Measurements from ENCODE around the gene MAP3K3.
A peak's percentile ranks its signal among the peaks of the same experiment; 100 is the strongest.

The MAP3K3 gene

DNA sequence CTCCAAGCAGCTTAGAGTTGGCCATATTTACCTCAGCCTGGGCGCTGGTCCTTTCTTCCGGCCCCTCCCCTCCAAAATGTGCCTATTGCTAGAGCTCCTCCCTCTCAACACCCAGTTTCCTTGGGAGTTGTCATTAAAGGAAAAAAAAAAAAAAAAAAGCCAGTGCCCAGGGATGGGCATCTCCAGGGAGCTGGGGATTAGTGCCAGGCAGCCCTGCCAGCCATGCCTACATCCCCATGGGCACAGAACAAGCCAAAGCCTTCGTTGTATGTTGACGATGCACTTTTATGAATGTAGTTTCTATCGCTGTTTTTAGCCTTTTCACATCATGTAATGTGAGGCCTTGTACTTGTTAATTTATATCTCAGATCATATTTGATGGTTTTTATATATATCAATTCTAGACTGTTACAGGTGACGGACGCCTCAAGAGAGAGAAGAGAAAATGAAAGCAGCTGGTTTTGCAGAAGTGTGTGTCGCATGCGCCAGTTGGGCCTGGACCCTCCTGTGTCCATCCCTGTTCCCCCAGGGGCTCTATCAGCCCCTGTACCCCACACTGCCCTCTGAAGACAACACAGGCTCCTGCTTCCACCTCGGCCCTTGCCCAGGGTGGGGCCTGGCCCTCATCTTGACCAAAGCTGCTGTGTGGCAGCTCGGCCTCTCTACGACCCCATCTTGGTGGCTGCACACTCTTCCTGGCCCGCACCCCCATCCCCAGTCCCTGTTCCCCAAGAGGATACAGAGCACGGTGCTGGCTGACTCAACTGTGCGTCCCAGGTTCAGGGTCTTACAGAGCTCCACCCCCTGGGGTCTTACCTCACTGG is 72.9 kb downstream of the MAP3K3 start:
- Histone ChIP-seq H3K4ac (ENCODE audit: low read depth in 1 of 2, low read length in 2 of 2) (no peak overlapping the region), H3K27ac (ENCODE audit: low read length, poor library complexity, severe bottlenecking) (no peak overlapping the region), H2BK120ac (ENCODE audit: low read depth, low read length) (no peak overlapping the region), H2AFZ (ENCODE audit: low read depth, low read length) (no peak overlapping the region), H4K8ac (ENCODE audit: low read length) (no peak overlapping the region), H3K79me1 (replicated peaks; ENCODE audit: low read length, poor library complexity, severe bottlenecking) (peaks cover 7% of the 10 kb centered on the region), H4K91ac (ENCODE audit: low read length) (no peak overlapping the region), H3K36me3 (ENCODE audit: control insufficient read depth in 1 of 2, insufficient read depth in 2 of 2, low read depth in 1 of 2, low read length in 2 of 2) (peaks cover 46 to 74% of the 10 kb centered on the region in 2 experiments), H2BK15ac (ENCODE audit: low read depth, poor library complexity, severe bottlenecking) (no peak overlapping the region), H3K9ac (ENCODE audit: low read length) (no peak overlapping the region), H2AK5ac (ENCODE audit: low read length, severe bottlenecking) (no peak overlapping the region), H3K27me3 (ENCODE audit: control insufficient read depth in 1 of 2, insufficient read depth in 1 of 2, low read length in 2 of 2) (no peaks in the 10 kb centered on the region), H3K4me3 (ENCODE audit: insufficient read depth in 1 of 2, low read depth in 1 of 2, low read length in 2 of 2) (no peak overlapping the region), H2BK5ac (ENCODE audit: low read depth, low read length, poor library complexity, severe bottlenecking) (no peak overlapping the region), H3K23ac (ENCODE audit: low read length in 2 of 2) (no peak overlapping the region), H3K4me2 (ENCODE audit: low read length, poor library complexity, severe bottlenecking) (no peak overlapping the region), H3K14ac (ENCODE audit: low read length in 2 of 2) (no peak overlapping the region), H3K18ac (ENCODE audit: low read depth in 1 of 2, low read length in 2 of 2) (no peak overlapping the region), H3K9me3 (ENCODE audit: control insufficient read depth, low read length) (no peaks in the 10 kb centered on the region), H2BK12ac (ENCODE audit: low read length in 2 of 2) (no peak overlapping the region), H3K4me1 (ENCODE audit: control insufficient read depth, insufficient read depth, low read depth, low read length) (peaks cover 30% of the 10 kb centered on the region)
- no peak for DNase-seq
- 95% methylated on average over 13 of the region's 15 CpGs for WGBS

DNA sequence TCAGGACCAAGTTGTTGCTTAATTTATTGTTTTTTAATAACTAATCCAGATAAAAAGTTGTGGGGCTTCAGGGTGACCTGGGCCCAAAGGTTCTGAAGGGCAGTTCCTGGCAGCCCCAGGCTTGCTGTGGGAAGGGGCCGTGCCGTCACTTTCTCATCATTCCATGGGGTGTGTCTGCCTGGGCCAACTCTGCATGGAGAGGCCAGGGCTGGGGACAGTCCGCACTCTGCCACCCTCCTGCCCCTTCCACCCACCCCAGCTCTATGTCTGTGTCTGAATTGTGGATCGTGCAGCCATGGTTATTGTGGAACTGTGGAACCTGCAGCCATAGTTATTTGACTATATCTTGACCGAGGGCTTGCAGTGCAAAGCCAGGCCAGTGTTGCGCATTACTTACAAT is 73.7 kb downstream of the MAP3K3 start:
- no peak overlapping the region for H3K4me2 ChIP-seq (ENCODE audit: low read length, poor library complexity, severe bottlenecking)
- H2BK15ac ChIP-seq (ENCODE audit: low read depth, poor library complexity, severe bottlenecking), result no peak overlapping the region
- H3K36me3 ChIP-seq (ENCODE audit: control insufficient read depth in 1 of 2, insufficient read depth in 2 of 2, low read depth in 1 of 2, low read length in 2 of 2), result peaks cover 38 to 67% of the 10 kb centered on the region in 2 experiments
- H3K27ac ChIP-seq (ENCODE audit: low read length, poor library complexity, severe bottlenecking), result no peak overlapping the region
- H3K9me3 ChIP-seq (ENCODE audit: control insufficient read depth, low read length), result no peaks in the 10 kb centered on the region
- DNase-seq, result no peak
- H3K4ac ChIP-seq (ENCODE audit: low read depth in 1 of 2, low read length in 2 of 2), result no peak overlapping the region
- no peak overlapping the region for H3K18ac ChIP-seq (ENCODE audit: low read depth in 1 of 2, low read length in 2 of 2)
- H3K4me1 ChIP-seq (ENCODE audit: control insufficient read depth, insufficient read depth, low read depth, low read length), result peaks cover 37% of the 10 kb centered on the region
- no peak overlapping the region for H3K23ac ChIP-seq (ENCODE audit: low read length in 2 of 2)
- no peak overlapping the region for H3K14ac ChIP-seq (ENCODE audit: low read length in 2 of 2)
- H3K4me3 ChIP-seq (ENCODE audit: insufficient read depth in 1 of 2, low read depth in 1 of 2, low read length in 2 of 2), result no peak overlapping the region
- no peak overlapping the region for H3K9ac ChIP-seq (ENCODE audit: low read length)
- no peak overlapping the region for H2AFZ ChIP-seq (ENCODE audit: low read depth, low read length)
- H2BK12ac ChIP-seq (ENCODE audit: low read length in 2 of 2), result no peak overlapping the region
- no peak overlapping the region for H2BK120ac ChIP-seq (ENCODE audit: low read depth, low read length)
- H2BK5ac ChIP-seq (ENCODE audit: low read depth, low read length, poor library complexity, severe bottlenecking), result no peak overlapping the region
- H4K91ac ChIP-seq (ENCODE audit: low read length), result no peak overlapping the region
- H3K79me1 ChIP-seq (replicated peaks; ENCODE audit: low read length, poor library complexity, severe bottlenecking), result peaks cover 7% of the 10 kb centered on the region
- H2AK5ac ChIP-seq (ENCODE audit: low read length, severe bottlenecking), result no peak overlapping the region
- no peaks in the 10 kb centered on the region for H3K27me3 ChIP-seq (ENCODE audit: control insufficient read depth in 1 of 2, insufficient read depth in 1 of 2, low read length in 2 of 2)
- H4K8ac ChIP-seq (ENCODE audit: low read length), result no peak overlapping the region
- WGBS, result 98% methylated on average over 5 of the region's 6 CpGs

DNA sequence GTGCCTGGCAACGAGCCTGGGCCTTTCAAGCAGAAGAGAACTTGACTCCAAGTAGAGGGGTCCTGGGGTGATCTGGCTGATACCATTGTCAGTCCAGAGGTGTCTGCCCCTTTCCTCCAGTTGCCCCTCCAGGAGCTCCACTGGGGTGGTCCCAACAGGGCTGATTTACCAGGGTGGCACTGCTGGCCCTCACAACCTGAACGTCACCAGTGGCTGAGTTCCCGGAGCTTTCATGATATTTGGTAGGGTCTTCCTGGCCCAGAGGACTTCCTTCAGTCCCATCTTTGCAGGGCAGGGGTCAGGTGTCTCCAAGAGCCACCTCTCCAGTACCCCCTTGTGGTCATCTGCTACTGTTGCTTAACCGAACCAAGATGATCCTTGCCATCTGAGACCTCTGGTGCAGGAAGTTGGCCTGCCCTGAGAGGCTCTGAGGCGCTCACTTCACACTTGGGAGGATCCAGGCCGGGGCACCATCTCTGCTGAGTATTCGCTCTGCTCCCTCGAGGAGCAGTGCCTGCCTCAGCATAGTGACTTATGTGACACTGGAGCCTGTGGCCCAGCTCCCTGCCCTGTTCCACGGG is 74.3 kb downstream of the MAP3K3 start:
- 79% methylated on average over 9 of the region's 9 CpGs for WGBS
- Histone ChIP-seq H3K18ac (ENCODE audit: low read depth in 1 of 2, low read length in 2 of 2) (no peak overlapping the region), H3K4me2 (ENCODE audit: low read length, poor library complexity, severe bottlenecking) (no peak overlapping the region), H3K9ac (ENCODE audit: low read length) (no peak overlapping the region), H2AFZ (ENCODE audit: low read depth, low read length) (no peak overlapping the region), H2BK15ac (ENCODE audit: low read depth, poor library complexity, severe bottlenecking) (no peak overlapping the region), H3K4me3 (ENCODE audit: insufficient read depth in 1 of 2, low read depth in 1 of 2, low read length in 2 of 2) (no peak overlapping the region), H3K27ac (ENCODE audit: low read length, poor library complexity, severe bottlenecking) (no peak overlapping the region), H2BK5ac (ENCODE audit: low read depth, low read length, poor library complexity, severe bottlenecking) (no peak overlapping the region), H2BK12ac (ENCODE audit: low read length in 2 of 2) (no peak overlapping the region), H4K91ac (ENCODE audit: low read length) (no peak overlapping the region), H3K4ac (ENCODE audit: low read depth in 1 of 2, low read length in 2 of 2) (no peak overlapping the region), H2BK120ac (ENCODE audit: low read depth, low read length) (no peak overlapping the region), H3K14ac (ENCODE audit: low read length in 2 of 2) (no peak overlapping the region), H3K23ac (ENCODE audit: low read length in 2 of 2) (no peak overlapping the region), H2AK5ac (ENCODE audit: low read length, severe bottlenecking) (no peak overlapping the region), H3K79me1 (replicated peaks; ENCODE audit: low read length, poor library complexity, severe bottlenecking) (peaks cover 8% of the 10 kb centered on the region), H3K36me3 (ENCODE audit: control insufficient read depth in 1 of 2, insufficient read depth in 2 of 2, low read depth in 1 of 2, low read length in 2 of 2) (peaks cover 33 to 64% of the 10 kb centered on the region in 2 experiments), H4K8ac (ENCODE audit: low read length) (no peak overlapping the region), H3K4me1 (ENCODE audit: control insufficient read depth, insufficient read depth, low read depth, low read length) (peaks cover 42% of the 10 kb centered on the region), H3K9me3 (ENCODE audit: control insufficient read depth, low read length) (no peaks in the 10 kb centered on the region), H3K27me3 (ENCODE audit: control insufficient read depth in 1 of 2, insufficient read depth in 1 of 2, low read length in 2 of 2) (no peaks in the 10 kb centered on the region)
- DNase-seq, result peak; percentile 47

All from mesenchymal stem cell (in vitro differentiated cells and primary cell).